Coronary artery (tissue), 2 donors: Measurements from ENCODE around the gene HRAS.

Source experiments
- DNase-seq: peaks from one replicate; pipeline ENCODE4 v3.0.0-alpha.2; 2017; ENCODE audit warnings: low spot score
- H3K27ac ChIP-seq, 2 donors: fragments of 200-600 bp; sonication (generic); one replicate each; pipeline ENCODE4 v1.5.1; 2016 to 2019
- H3K4me3 ChIP-seq: fragments of 200-600 bp; sonication (generic); 2 replicates; pipeline ENCODE4 v1.5.1; 2016; ENCODE audit warnings: mild to moderate bottlenecking, moderate library complexity
- TF ChIP-seq, protein P1 (sequence below): fragments of 200-600 bp; sonication (generic); IDR thresholded peaks from one replicate; pipeline ENCODE4 v1.5.1; 2019; ENCODE audit warnings: antibody characterized with exemption

HRAS gene

DNA sequence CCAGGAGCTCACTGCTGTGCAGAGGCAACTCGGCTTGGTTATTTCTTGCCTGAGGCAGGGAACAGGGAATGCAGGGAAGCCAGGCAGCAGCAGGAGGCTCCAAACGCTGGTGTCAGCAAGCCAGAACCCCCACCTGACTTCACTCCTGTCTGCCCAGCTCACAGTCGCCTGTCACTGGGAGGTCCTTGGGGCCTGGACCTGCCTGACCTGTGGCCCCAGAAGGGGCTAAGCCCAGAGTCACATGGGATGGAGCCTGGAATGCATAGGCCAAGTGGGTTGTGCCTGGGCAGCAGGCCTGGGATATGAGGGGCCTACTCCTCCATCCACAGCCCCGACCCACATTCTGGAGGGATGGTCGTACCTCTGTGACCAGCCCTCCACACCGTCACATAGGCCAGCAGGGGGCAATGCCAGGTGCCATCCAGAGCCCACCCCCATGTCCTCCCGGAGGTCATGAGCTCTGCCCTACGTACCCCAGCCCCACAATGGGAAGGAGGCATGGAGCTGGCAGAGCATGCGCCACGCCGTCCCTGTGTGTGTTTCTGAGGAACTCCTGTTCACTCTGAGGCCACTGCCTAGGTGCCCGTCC lies 30.6 kb upstream of the HRAS start:
- H3K4me3 ChIP-seq = no peak overlapping the region
- TF ChIP-seq, protein P1, sequence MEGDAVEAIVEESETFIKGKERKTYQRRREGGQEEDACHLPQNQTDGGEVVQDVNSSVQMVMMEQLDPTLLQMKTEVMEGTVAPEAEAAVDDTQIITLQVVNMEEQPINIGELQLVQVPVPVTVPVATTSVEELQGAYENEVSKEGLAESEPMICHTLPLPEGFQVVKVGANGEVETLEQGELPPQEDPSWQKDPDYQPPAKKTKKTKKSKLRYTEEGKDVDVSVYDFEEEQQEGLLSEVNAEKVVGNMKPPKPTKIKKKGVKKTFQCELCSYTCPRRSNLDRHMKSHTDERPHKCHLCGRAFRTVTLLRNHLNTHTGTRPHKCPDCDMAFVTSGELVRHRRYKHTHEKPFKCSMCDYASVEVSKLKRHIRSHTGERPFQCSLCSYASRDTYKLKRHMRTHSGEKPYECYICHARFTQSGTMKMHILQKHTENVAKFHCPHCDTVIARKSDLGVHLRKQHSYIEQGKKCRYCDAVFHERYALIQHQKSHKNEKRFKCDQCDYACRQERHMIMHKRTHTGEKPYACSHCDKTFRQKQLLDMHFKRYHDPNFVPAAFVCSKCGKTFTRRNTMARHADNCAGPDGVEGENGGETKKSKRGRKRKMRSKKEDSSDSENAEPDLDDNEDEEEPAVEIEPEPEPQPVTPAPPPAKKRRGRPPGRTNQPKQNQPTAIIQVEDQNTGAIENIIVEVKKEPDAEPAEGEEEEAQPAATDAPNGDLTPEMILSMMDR = no peak
- DNase-seq = no peak
- H3K27ac ChIP-seq = no peak overlapping the region

DNA sequence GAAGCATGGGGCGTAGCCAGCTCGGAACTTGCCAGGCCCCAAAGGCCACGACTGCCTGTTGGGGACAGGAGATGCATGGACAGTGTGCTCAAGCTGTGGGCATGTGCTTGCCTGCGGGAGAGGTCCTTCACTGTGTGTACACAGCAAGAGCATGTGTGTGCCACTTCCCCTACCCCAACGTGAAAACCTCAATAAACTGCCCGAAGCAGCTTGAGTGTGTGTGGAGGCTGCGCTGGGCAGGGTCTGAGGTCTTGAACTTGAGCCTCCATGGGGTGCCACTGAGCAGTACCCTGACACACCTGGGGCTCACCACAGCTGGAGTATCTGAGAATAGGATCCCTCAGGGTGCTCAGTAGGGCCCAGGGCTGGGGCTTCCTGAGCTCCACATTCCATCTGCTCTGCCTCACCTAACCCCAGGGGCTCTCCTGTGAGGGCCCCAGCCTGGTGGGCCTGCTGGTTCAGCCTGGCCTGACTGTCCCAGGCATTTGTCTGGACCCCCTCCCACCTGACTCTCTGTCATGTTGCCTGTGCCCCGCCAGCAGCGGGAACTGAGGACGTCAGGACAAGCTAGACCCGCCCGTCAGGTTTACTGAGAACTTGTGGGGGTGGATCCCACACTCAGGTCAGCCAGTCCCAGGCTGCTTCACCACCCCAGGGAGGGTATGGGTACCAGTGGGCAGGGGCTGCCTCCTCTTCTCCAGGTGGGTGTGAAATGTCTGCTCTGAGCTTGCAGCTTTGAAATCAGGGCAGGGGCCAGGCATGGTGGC lies 28.6 kb upstream of the HRAS start:
- DNase-seq = no peak
- no peak overlapping the region for H3K27ac ChIP-seq
- TF ChIP-seq, protein P1 = no peak
- H3K4me3 ChIP-seq = no peak overlapping the region

DNA sequence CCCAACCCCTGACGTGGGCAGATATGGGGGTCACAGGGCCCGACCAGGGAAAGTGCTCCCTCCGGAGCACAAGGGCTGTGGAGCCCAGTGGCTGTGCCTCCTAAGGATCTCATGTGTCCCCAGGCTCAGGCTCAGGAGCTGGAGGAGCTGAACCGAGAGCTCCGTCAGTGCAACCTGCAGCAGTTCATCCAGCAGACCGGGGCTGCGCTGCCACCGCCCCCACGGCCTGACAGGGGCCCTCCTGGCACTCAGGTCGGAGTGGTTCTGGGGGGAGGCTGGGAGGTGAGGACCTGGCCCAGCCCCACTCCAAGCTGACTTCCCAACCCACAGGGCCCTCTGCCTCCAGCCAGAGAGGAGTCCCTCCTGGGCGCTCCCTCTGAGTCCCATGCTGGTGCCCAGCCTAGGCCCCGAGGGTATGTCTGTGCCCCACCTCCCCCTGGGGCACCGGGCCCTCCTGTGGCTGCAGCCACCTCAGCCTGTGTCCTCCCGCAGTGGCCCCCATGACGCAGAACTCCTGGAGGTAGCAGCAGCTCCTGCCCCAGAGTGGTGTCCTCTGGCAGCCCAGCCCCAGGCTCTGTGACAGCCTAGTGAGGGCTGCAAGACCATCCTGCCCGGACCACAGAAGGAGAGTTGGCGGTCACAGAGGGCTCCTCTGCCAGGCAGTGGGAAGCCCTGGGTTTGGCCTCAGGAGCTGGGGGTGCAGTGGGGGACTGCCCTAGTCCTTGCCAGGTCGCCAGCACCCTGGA lies 27.9 kb upstream of the HRAS start:
- DNase-seq = no peak
- TF ChIP-seq, protein P1 = no peak
- Histone ChIP-seq H3K27ac (no peak overlapping the region), H3K4me3 (no peak overlapping the region)

DNA sequence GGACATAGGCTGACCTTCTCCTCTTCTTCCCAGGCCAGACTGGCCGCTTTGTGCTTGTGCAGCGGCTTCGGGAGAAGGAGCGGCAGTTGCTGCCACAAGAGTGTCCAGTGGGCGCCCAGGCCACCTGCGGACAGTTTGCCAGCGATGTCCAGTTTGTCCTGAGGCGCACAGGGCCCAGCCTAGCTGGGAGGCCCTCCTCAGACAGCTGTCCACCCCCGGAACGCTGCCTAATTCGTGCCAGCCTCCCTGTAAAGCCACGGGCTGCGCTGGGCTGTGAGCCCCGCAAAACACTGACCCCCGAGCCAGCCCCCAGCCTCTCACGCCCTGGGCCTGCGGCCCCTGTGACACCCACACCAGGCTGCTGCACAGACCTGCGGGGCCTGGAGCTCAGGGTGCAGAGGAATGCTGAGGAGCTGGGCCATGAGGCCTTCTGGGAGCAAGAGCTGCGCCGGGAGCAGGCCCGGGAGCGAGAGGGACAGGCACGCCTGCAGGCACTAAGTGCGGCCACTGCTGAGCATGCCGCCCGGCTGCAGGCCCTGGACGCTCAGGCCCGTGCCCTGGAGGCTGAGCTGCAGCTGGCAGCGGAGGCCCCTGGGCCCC lies 26.8 kb upstream of the HRAS start:
- no peak for DNase-seq
- H3K4me3 ChIP-seq = no peak overlapping the region
- H3K27ac ChIP-seq = no peak overlapping the region
- TF ChIP-seq, protein P1 = no peak

DNA sequence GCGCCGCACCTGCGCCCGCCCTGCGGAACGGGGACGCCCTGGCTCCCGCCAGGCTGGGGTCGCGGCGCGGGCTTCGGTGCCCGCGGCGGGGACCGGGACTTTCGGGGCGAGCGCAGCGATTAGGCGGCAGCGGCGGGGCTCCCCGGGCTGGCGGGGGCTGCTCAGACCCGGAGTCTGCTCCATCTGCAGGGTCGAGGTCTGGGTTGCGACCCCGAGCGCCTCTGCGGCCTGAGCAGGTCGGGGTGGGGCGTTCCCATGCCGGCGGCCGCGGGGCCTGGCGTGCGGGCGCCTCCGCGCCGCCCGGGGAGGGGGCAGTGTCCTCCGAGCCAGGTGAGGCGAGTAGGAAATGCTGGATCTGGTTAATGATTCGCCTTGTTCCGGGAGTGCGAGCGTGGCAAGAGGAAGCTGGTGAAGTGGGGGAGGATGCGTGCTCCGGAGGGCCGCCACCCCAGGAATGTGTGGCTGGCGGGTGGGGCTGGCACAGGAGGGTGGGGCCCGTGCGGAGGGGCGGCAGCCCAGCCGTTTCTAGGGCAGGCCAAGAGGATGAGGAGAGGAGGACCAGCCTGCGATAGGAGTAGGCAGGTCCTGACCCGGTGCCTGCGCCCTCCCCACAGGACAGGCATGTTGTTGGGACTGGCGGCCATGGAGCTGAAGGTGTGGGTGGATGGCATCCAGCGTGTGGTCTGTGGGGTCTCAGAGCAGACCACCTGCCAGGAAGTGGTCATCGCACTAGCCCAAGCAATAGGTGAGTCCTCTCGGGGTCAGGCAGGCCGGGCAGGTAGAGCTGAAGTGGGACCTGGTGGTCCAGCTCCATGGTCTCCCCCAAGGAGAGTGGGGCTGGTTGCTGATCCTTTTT lies 26.0 kb upstream of the HRAS start:
- Histone ChIP-seq H3K27ac (peak overlapping the region in 1 of 2 donors; percentile 9), H3K4me3 (peak overlapping the region; percentile 83)
- no peak for DNase-seq
- TF ChIP-seq, protein P1 = no peak

DNA sequence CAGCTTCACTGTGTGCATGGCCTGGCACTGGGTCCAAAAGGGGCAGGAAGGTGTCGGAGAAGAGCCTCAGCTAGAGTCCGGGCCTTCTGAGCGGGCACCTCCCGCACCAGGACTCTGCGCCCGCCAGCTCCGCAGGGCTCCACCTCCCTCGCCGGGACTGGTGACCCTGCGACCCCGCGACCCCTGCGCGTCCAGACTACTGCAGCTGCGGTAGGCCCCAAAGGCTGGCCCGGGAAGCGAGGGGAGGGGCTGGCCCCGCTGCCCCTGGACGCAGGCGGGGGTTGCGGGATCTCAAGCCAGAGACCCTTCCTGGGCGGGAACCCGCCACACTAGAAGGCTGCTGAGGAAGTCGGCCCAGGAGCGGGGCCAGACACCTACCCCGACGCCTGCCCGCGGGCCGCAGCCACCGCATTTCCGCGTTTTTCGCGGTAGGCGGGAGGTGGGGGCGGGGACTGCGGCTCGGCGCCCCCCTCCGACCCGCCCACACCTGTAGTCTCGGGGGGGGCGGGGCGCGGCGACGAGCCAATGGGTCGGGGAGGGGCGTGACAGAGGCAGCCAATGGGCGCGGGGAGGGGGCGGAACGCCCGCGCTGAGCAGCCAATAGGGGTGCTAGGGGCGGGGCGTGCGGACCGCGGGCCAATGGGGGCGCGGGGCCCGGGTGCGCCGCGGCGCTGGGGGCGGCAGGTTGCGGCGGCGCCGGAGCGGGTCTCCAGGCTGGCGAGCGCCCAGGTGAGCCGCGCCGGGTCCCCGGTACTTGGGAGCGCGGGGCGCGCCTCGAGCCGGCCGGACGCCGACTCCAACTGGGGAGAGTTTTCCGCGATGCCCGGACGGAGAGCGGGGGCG lies 25.1 kb upstream of the HRAS start, which contains the start of the genes LMNTD2 and RASSF7:
TSS of gene LMNTD2 (minus strand) at position 434 of the 843 bp plus-strand sequence. CDS start at position 412, 22 bp downstream.
TSS of gene RASSF7 (plus strand) at position 666 of the 843 bp plus-strand sequence. CDS start 799 bp downstream, outside the sequence.
- Histone ChIP-seq H3K4me3 (peak within 1 kb of the TSS; percentile 83), H3K27ac (peak within 1 kb of the TSS in 1 of 2 donors; percentile 9)
- TF ChIP-seq, protein P1 = no peak
- peak; percentile 89 for DNase-seq
